ENCODE measurements around the gene SMAD5.

The SMAD5 gene

DNA sequence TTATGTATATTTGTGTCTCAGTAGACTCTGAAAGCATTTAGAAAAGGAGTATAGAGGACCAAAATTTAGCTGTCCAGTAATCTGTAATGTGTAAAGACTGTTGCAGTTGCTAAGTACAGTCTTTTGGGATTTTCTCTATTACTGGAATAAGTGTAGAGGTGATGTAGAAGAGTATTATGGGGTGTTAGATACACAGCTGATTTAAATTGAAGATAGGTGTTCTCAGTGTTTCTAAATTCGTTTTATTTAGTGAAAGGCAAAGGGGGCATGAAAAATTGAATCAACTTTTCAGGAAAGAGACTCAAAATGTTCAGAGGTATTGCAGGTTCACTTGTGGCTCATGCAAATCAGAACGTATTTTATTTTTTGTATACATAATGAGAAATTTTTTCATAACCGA lies 13.6 kb downstream of the SMAD5 start:
- TF ChIP-seq, protein P1, sequence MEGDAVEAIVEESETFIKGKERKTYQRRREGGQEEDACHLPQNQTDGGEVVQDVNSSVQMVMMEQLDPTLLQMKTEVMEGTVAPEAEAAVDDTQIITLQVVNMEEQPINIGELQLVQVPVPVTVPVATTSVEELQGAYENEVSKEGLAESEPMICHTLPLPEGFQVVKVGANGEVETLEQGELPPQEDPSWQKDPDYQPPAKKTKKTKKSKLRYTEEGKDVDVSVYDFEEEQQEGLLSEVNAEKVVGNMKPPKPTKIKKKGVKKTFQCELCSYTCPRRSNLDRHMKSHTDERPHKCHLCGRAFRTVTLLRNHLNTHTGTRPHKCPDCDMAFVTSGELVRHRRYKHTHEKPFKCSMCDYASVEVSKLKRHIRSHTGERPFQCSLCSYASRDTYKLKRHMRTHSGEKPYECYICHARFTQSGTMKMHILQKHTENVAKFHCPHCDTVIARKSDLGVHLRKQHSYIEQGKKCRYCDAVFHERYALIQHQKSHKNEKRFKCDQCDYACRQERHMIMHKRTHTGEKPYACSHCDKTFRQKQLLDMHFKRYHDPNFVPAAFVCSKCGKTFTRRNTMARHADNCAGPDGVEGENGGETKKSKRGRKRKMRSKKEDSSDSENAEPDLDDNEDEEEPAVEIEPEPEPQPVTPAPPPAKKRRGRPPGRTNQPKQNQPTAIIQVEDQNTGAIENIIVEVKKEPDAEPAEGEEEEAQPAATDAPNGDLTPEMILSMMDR (IDR thresholded peaks at IDR 0.05), result no peak
- no peak overlapping the region for H3K4me3 ChIP-seq (ENCODE audit: low read depth in 1 of 2, low read length in 1 of 2)
- H3K36me3 ChIP-seq, result no peaks in the 10 kb centered on the region
- no peaks in the 10 kb centered on the region for H3K27me3 ChIP-seq
- H3K4me1 ChIP-seq (ENCODE audit: control insufficient read depth in 1 of 2, insufficient read depth in 1 of 2, low read depth in 1 of 2, low read length in 1 of 2), result peaks cover 10 to 12% of the 10 kb centered on the region in 2 experiments
- H3K9me3 ChIP-seq, result no peaks in the 10 kb centered on the region
- H3K27ac ChIP-seq, result no peak overlapping the region

DNA sequence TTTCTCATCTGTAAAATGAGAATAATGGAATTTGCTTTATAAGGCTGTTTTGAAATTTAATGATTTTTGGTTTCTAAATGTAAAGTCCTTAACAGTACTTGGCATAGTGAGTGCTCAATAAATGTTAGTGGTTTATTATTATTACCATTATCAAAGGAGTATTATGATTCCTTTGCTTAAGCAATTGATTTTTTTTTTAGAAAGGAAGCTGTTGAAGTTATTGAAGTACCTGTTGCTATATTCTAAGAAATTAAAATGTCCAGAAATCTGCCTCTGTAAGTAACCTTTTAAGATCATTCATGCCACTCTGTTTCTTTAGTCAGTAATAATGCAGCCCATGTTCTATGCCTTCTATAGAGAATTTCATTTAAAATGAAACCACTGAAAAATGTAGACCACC lies 15.0 kb downstream of the SMAD5 start:
- peaks cover 10 to 12% of the 10 kb centered on the region in 2 experiments for H3K4me1 ChIP-seq (ENCODE audit: control insufficient read depth in 1 of 2, insufficient read depth in 1 of 2, low read depth in 1 of 2, low read length in 1 of 2)
- TF ChIP-seq, protein P1 (IDR thresholded peaks at IDR 0.05), result no peak
- H3K4me3 ChIP-seq (ENCODE audit: low read depth in 1 of 2, low read length in 1 of 2), result no peak overlapping the region
- H3K27ac ChIP-seq, result no peak overlapping the region
- H3K36me3 ChIP-seq, result no peaks in the 10 kb centered on the region
- no peaks in the 10 kb centered on the region for H3K27me3 ChIP-seq
- no peaks in the 10 kb centered on the region for H3K9me3 ChIP-seq

DNA sequence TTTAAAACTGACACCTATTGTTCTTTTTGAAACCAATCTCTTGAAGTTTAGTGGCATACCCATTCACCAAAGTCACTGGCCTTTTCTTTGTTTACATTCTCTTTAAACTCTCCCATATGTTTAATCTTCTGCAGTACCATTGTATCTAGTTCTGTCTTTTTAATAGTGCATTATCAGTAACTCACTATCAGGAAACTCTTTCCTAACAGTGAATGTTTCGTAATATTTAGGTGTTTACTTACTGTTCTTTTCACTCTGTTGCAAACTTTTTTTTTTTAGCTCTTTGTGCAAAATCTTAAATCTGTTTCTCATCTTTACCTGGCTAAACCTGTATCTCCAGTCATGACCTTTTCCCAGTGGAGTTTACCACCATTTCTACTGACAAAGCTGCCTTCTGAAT lies 17.2 kb downstream of the SMAD5 start:
- Histone ChIP-seq H3K4me3 (ENCODE audit: low read depth in 1 of 2, low read length in 1 of 2) (no peak overlapping the region), H3K27me3 (no peaks in the 10 kb centered on the region), H3K27ac (peak overlapping the region; percentile 32), H3K4me1 (ENCODE audit: control insufficient read depth in 1 of 2, insufficient read depth in 1 of 2, low read depth in 1 of 2, low read length in 1 of 2) (peaks cover 10 to 12% of the 10 kb centered on the region in 2 experiments), H3K9me3 (no peaks in the 10 kb centered on the region), H3K36me3 (no peaks in the 10 kb centered on the region)
- TF ChIP-seq, protein P1 (IDR thresholded peaks at IDR 0.05), result no peak

DNA sequence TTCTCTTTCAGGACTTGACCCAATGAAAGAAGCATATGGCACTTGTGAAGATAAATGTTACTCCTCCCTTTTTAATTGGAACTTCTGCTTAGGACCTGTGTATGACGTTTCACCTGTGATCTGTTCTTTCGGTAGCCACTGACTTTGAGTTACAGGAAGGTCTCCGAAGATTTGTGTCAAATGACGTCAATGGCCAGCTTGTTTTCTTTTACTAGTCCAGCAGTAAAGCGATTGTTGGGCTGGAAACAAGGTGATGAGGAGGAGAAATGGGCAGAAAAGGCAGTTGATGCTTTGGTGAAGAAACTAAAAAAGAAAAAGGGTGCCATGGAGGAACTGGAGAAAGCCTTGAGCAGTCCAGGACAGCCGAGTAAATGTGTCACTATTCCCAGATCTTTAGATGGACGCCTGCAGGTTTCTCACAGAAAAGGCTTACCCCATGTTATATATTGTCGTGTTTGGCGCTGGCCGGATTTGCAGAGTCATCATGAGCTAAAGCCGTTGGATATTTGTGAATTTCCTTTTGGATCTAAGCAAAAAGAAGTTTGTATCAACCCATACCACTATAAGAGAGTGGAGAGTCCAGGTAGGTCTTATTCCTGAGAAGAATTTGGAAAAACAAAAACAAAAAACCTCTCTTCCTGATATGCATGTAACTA lies 21.1 kb downstream of the SMAD5 start:
- Histone ChIP-seq H3K27ac (no peak overlapping the region), H3K4me3 (ENCODE audit: low read depth in 1 of 2, low read length in 1 of 2) (no peak overlapping the region), H3K4me1 (ENCODE audit: control insufficient read depth in 1 of 2, insufficient read depth in 1 of 2, low read depth in 1 of 2, low read length in 1 of 2) (peaks cover 10 to 12% of the 10 kb centered on the region in 2 experiments), H3K9me3 (no peaks in the 10 kb centered on the region), H3K27me3 (no peaks in the 10 kb centered on the region), H3K36me3 (peaks cover 4% of the 10 kb centered on the region)
- TF ChIP-seq, protein P1 (IDR thresholded peaks at IDR 0.05), result no peak

DNA sequence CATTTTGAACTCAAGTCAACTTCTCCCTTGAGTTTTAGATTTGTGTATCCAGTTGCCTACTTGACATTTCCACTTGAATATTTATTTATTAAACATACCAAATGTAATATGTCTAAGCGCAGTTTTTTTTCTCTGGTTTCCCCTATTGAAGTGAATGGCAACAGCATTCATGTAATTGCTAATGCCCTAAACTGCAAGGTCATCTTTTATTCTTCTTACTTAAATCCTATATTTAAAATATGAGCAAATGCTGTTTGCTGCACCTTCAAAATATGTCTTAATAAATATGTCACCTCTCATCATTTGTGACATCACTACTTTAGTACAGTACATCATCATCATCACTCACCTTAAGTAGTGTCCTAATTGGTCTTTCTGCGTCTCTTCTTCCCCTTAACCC lies 22.4 kb downstream of the SMAD5 start:
- TF ChIP-seq, protein P1 (IDR thresholded peaks at IDR 0.05), result no peak
- no peaks in the 10 kb centered on the region for H3K27me3 ChIP-seq
- H3K4me3 ChIP-seq (ENCODE audit: low read depth in 1 of 2, low read length in 1 of 2), result no peak overlapping the region
- H3K27ac ChIP-seq, result no peak overlapping the region
- H3K4me1 ChIP-seq (ENCODE audit: control insufficient read depth in 1 of 2, insufficient read depth in 1 of 2, low read depth in 1 of 2, low read length in 1 of 2), result peaks cover 3 to 5% of the 10 kb centered on the region in 2 experiments
- peaks cover 4% of the 10 kb centered on the region for H3K36me3 ChIP-seq
- H3K9me3 ChIP-seq, result no peaks in the 10 kb centered on the region
